NCI-H146 treated with DMSO at 0.1 percent for 48 hours (cell line): Measurements from ENCODE around the gene ZNF83.
A peak's percentile ranks its signal among the peaks of the same experiment; 100 is the strongest.
"Not testable (repeated sequence)": the region's sequence is repeated elsewhere in the genome, so short reads cannot be mapped to it uniquely, and the experiment has no call there.

Experiments used
- DNase-seq: peaks from one replicate; lab custom pipeline; 2025; ENCODE audit not compliant: unreplicated experiment; lab: John Stamatoyannopoulos, UW

The ZNF83 gene

DNA sequence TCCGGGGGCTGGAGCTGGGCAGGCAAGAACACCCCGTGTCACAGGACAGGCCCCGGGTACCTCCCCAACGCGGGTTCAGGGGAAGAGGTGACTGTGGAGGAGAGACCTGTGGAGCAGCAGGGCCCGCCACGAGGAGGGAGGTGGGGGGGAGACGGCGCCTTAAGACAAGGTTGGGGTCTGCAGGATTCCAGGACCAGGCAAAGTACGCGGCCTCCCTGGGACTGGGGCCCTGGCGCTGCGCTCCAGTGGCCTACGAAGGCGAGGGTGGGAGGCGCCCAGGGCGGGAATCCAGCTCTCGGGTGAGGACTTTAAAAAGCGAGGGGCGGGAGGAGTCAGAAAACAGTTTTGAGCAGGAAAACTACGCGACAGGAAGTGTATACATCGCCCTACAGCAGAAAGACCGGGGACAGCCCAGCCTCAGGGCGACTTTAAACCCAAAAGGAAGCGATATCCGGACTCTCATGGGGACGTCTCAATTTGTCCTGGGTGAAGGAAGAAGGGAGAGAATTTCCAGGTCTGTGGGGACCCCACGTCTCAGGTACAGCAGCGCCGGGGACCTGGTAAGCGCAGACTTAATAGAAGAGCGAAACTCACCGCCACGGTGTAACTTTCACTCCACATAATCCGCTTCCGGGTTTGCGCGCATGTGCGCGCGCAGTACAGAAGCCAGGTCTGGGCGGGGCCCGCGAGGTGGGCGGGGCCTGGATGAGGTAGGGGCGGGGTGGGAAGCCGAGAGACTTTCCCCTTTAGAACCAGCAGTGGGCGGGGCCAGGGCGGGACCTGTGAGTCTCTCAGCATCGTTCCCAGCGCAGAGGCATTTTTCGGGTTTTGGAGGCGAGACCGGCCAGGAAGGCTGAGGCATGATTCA is at the start of gene ZNF83:
Gene ZNF83, minus strand, starts transcription at position 638 of the 868 bp plus-strand sequence.
- peak; percentile 90 for DNase-seq

DNA sequence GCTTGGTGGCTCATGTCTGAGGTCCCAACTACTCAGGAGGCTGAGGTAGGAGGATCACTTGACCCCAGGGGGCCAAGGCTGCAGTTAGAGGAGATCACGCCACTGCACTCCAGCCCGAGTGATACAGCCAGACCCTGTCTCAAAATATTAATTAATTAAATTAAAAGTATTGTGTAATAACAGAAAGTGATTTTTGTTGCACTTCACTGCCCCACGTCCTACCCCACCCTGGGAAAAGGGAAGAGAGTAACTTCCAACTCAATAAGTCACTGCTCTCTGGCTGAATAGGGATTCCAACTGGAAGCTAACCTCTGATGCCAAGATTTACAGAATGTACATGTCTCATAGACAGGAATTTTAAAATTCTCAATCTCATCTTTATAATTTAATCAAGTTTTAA is 49.5 kb upstream of the ZNF83 start:
- no peak for DNase-seq

DNA sequence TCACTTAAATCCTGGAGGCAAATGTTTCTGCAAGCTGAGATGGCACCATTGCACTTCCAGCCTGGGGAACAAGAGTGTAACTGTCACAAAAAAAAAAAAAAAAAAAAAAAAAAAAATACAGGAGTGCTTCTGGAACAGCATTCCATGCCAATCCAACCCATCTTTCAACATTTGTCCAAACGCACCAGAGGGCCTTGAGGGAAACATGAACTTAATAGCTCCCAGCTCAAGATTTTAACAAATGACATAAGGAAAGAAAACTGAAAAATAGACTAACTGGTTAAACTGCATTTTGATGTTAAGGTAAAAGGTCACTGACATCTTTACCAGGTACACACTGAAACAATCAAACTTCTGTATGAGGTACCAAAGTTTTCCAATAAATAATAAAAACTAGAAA is 47.7 kb upstream of the ZNF83 start:
- no peak for DNase-seq

DNA sequence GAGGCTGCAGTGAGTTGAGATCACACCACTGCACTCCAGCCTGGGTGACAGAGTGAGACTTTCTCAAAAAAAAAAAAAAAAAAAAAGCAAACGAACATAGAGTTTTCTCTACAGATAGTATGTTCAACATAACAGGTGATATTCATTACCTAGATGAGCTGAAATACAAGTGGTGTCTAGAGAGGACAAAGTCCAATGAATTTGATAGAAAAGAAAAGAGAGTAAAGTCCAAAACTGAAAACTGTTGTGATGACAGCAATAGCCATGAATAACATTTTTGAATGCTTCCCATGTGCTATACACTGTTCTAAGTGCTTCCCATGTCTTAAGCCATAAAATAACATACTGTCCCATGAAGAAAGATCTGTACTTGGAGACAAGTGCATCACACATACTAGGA is 43.1 kb upstream of the ZNF83 start:
- DNase-seq: not testable (repeated sequence)

DNA sequence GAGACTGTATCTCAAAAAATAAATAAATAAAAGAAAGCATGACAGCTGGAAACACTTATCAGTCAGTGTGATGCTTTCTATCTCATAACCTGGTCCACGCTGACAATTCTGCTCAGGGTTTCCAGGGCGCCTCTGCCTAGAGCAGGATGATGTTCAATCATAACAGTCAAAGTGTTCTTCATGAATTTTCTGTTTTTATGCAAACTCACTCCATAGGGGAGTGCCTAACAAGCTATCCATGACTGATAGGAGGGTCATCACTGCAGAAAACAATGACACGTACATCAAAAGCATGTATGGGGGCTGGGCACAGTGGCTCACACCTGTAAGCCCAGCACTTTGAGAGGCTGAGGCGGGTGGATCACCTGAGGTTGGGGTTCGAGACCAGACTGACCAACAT is 41.4 kb upstream of the ZNF83 start:
- DNase-seq: no peak

DNA sequence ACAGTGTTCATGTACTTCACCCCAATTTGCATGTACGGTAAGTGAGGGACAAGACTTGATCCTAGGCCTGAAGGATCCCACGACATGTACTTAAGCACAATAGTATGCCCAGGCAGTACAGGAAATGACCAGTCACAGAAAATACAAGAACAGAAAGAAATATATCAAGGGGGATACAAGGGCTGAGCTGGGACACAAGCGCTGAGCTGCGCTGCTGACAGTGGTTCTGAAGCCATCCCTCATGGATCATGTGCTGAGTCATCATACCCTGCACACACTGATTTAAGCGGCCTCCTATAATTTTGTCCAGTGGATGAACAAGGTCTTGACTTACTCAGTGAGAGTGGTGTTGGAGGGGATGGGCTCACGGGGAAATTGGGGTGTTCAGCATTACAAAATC is 37.1 kb upstream of the ZNF83 start:
- not testable (repeated sequence) for DNase-seq

DNA sequence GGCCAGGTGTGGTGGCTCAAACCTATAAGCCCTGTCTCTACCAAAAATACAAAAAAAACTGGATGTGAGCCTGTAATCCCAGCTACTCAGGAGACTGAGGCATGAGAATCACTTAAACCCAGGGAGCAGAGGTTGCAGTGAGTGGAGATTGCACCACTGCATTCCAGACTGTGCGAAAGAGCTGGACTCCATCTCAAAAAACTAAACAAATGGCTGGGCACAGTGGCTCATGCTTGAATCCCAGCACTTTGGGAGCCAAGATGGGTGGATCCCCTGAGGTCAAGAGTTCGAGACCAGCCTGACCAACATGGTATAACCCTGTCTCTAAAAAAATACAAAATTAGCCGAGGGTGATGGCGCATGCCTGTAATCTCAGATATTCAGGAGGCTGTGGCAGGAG is 34.9 kb upstream of the ZNF83 start:
- no peak for DNase-seq

DNA sequence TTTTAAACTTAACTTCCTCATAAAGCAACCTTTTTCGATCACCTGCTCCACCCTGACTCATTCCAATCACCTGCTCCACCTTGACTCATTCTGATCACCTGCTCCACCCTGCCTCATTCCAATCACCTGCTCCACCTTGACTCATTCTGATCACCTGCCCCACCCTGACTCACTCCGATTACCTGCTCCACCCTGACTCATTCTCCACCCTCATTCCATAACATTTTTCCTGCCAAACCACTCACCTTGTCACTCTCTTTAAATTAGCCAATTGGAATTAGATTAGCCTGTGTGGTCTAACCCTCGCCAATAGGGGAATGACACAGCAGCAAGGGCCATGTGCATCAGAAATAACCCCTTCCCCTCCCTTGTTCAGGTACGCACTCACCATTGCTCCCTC is 31.9 kb upstream of the ZNF83 start:
- no peak for DNase-seq

DNA sequence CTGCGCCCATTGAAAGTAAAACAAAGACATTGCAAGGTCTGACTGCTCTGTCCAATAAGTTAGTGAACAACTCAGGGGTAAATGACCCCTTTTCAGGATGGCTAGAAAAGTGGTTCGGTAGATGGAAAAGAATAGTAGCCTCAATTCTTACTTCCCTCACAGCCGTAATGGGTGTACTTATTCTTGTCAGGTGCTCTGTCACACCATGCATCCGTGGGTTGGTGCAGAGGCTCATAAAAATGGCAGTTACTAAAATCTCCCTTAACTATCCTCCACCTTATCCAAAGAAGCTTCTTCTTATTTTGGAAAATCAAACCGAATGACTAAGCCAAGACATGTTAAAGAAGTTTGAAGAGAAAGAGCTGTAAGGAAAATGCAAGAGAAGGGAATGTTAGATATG is 31.4 kb upstream of the ZNF83 start:
- no peak for DNase-seq

DNA sequence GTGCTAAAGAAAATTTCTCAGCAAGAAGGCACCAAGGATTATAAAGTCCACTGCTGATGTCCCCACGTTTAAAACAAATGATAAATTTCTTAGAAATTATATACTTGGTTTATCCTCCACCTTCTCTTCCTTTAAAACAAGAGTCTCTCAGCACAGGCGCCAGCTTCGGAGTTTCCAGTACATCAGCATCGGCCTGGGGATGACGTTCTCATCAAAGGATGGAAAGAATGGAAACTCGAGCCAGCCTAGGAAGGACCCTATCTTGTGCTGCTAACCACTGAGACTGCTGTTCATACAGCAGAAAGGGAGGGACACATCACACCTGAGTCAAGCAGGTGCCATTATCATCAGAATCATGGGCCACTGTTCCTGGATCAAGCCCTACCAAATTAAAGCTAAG is 29.8 kb upstream of the ZNF83 start:
- DNase-seq: no peak

DNA sequence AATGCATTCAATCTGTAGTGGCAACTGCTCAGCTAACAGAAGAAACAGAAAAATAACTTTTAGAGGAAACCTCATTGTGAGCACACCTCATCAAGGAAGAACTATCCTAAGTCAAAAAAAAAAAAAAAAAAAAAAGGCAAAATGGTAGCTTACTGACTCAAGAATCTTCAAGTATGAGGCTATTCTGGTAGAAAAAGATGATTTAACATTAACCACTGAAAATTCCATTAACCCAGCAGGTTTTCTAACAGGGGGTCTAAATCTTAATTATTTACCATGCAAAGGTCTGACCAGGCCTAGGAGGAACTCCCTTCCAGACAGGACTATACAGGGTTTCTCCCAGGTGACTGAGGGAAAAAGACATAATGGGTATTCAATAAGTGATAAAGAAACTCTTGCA is 28.4 kb upstream of the ZNF83 start:
- no peak for DNase-seq

DNA sequence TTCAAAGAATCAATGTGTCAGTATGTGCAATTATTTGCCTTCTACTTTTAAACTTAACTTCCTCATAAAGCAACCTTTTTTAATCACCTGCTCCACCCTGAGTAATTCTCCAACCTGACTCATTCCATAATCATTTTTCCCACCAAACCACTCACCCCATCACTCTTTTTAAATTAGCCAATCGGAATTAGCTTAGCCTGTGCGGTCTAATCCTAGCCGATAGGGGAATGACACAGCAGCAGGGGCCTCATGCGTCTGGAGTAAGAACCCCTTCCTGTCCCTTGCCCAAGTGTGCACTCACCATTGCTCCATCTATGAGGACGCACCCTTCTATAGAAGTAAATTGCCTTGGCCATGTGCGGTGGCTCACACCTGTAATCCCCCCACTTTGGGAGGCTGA is 27.4 kb upstream of the ZNF83 start:
- DNase-seq: no peak

DNA sequence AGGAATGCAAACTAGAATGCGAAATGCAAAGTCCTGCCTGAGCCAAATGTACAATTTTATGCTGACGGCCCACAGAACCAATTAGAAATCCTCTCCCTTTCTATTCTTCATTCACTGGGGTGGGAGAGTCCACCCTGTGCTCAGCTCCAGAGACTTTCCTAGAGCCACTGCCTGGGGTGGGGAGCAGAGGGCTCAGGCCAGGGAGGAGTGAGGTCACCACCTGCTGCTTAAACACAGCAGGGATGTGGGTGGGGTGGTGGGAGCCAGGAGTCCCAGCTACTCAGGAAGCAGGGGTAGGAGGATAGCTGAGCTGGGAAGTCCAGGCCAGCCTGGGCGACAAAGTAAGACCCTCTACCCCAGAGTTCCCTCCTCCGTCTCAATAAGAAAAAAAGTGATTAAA is 26.9 kb upstream of the ZNF83 start:
- no peak for DNase-seq

DNA sequence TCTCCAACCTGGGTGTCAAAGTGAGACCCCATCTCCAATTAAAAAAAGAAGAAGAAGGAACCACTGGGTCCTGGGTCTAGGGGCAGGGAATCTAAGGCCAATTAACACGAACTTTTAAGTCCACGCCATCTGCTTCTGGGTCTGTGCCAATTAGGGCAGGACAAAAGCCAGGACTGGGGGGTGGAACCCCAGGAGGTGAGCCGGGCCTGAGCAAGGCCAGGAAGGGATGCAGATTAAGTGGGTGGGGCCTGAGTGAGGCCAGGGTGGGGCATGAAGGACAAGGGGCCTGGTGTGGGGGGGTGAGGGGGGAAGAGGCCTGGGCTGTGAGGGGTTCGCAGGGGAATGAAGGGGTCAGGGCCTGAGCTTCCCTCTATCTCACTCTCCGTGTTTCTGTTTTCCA is 26.3 kb upstream of the ZNF83 start:
- DNase-seq: no peak

DNA sequence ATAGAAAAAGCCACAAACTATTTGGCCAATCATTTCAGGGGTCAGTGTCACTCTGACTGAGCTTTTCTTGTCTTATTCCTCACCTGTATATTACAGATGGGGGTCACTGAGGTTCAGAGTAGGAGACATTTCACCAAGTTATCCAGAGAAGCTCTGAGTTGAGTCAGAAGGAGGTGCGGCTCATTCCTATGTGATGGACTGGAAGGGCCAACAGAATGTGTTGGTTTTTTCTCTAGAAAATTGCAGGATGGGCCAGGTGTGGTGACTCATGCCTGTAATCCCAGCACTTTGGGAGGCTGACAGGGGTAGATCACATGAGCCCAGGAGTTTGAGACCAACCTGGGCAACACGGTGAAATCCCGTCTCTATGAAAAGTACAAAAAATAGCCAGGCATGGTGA is 24.5 kb upstream of the ZNF83 start:
- no peak for DNase-seq

DNA sequence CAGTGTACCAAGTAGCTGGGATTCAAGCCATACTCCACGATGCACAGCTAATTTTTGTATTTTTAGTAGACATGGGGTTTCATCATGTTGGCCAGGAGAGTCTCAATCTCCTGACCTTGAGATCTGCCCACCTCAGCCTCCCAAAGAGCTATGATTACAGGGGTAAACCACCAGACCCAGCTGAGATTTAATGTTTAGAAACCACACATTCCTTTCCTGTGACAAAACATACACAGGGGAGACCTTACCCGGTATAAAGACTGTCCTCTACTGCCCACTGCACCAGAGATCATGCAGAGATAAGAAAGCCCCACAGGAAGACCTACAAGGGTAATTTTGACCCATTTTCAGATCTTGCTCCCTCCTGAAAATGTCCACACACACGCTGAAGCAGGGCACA is 22.8 kb upstream of the ZNF83 start:
- no peak for DNase-seq

DNA sequence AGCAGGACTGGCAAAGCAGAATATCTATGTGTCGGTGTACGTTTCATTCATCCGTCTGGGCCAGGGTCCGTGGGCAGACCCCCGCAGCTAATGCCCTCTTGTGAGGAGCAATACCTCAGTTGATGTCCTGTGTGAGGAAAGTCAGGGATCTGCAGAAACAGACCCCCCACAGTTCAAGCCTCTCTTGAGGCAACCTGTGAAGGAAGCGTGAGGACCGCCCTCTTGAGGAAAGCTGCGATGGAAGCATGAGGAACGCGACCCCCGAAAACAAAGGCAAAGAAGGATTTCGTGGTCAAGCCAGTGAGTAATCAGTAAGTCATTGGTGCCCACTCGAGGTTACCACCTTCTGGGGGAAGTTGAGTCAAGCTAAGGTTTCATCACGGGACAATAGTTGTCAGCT is 20.9 kb upstream of the ZNF83 start:
- no peak for DNase-seq

DNA sequence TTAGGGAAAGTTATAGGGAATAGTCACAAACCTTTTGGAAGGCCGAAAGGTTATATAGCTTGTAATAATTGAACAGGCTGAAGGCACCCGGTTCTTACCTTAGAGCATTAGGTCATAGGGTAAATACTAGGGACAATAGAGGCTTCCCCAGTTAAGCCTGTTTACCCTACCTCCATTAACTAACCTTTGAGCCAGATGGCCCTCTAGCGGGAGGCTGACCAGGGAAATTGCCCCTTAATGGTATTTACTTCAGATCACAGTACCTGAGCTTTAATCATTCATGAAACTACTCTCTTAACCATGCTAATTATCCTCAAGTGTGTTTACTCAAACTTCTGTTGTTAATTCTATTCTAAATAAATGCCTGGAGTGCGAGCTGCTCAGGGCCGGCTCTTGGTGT is 20.4 kb upstream of the ZNF83 start:
- DNase-seq: peak; percentile 98

DNA sequence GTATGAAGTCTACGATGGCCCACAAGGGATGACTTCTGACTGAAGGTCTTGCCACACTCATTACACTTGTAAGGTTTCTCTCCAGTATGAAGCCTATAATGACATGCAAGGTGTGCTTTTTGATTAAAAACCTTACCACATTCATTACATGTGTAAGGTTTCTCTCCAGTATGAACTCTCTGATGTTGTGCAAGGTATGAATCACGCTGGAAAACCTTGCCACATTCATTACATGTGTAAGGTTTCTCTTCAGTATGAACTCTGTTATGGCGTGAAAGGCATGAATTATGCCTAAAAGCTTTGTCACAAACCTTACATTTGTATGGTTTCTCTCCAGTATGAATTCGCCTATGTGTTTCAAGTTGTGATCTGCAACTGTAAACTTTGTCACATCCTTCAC is 15.0 kb upstream of the ZNF83 start:
- DNase-seq: no peak

DNA sequence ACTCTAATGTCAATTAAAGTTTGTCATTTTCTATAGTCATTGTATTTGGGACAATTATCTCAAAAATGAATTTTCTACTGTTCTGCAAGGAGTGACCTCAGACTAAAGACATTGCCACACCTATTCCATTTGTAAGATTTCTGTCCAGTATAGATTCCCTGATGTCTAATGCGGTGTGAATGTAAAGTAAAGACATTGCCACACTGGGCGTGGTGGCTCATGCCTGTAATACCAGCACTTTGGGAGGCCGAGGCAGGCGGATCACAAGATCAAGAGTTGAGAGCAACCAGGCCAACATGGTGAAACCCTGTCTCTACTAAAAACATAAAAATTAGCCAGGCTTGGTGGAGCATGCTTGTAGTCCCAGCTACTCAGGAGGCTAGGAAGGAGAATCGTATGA is 13.8 kb upstream of the ZNF83 start:
- no peak for DNase-seq

DNA sequence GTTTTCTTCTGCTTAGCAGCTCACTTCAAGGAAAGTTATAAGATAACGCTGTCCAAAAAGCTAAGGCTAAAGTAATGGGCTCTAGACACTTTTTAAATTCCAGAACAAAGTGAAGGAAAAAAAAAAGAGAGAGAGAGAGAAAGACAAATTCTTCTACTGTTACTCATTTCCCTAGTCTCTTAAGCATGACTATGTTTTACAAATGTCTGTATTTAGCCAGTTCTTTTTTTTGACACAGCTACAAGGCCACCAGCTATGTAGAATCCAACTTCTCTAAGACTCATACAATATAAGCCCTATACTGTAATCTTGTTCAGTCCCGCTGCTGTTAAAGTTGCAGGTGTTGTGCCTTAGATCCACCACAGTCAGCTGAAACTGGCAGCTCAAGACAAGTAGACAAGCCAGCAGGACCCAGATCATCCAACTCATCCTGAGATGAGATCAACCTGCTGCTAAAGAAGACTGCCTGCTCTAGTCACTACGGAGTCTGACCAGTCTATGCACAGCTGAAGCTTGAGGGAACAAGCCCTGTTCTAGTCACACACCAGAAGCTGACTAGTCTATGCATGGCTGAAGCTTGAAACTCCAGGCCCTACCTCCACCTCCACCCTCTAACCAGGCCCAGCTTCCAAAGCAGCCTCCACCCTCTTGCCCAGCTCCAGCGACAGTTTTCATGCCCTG is 10.3 kb upstream of the ZNF83 start:
- DNase-seq: no peak

DNA sequence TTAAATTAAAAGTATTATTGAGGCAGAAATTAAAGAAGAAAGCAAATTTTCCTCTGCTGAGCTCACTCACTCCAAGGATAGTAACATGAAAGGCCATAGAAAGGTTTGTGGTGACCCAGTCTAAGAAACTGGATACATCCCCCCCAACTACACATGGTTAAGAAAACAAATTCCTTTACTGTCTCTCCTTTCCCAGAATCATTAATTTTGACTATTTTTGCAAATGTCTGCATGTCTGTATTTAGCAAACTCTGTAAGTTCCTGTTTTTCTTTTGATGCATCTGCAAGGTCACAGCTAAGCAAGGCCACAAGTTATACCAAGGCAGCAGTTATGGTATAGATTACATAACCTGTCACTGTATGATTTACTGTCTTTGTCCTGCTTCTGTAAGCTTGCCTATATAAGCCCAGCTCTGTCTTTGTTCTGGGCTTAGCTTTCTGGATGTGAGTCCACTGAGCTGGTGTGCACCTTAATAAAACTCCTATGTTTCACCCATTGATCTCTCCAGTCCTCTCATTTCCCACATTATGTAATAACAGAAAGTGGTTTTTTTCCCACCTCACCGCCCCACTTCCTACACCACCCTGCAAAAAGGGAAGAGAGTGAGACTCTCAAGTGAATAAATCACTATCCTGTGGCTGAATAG is 8.5 kb upstream of the ZNF83 start:
- no peak for DNase-seq
